Smooth muscle cell (in vitro differentiated cells): ENCODE data around the gene FAM181A. TPM values are rescaled to one million over a fixed set of nuclear protein-coding genes. Genes with fewer than 3 reads are reported as not detected.

ENCODE experiments used
- DNase-seq: peaks from one replicate; lab custom pipeline; 2025; ENCODE audit not compliant: unreplicated experiment; lab: John Stamatoyannopoulos, UW
- H2AFZ ChIP-seq: fragments of 200-600 bp; sonication (generic); 2 replicates; pipeline ENCODE4 v1.6.0; 2016; ENCODE audit warnings: antibody characterized with exemption, low read depth, mild to moderate bottlenecking
- H3F3A ChIP-seq: fragments of 200-600 bp; sonication (generic); 2 replicates; pipeline ENCODE4 v1.6.0; 2017; ENCODE audit warnings: antibody characterized with exemption, low read depth
- H3K27ac ChIP-seq: fragments of 200-600 bp; sonication (generic); 2 replicates; pipeline ENCODE4 v1.5.1; 2016; ENCODE audit warnings: low read depth, mild to moderate bottlenecking
- H3K27me3 ChIP-seq: fragments of 200-600 bp; sonication (generic); 2 replicates; pipeline ENCODE4 v1.6.1; 2016; ENCODE audit warnings: low read depth, mild to moderate bottlenecking
- H3K36me3 ChIP-seq: fragments of 200-600 bp; sonication (generic); 2 replicates; pipeline ENCODE4 v1.5.1; 2016; ENCODE audit warnings: low read depth
- H3K4me1 ChIP-seq: fragments of 200-600 bp; sonication (generic); 2 replicates; pipeline ENCODE4 v1.5.1; 2016; ENCODE audit warnings: low read depth
- H3K4me2 ChIP-seq: fragments of 200-600 bp; sonication (generic); 2 replicates; pipeline ENCODE4 v1.6.0; 2016; ENCODE audit warnings: mild to moderate bottlenecking
- H3K4me3 ChIP-seq: fragments of 200-600 bp; sonication (generic); 2 replicates; pipeline ENCODE4 v1.5.1; 2016; ENCODE audit warnings: mild to moderate bottlenecking
- H3K79me2 ChIP-seq: fragments of 200-600 bp; sonication (generic); 2 replicates; pipeline ENCODE4 v1.6.0; 2016; ENCODE audit warnings: low read depth, mild to moderate bottlenecking
- H3K9ac ChIP-seq: fragments of 200-600 bp; sonication (generic); 2 replicates; pipeline ENCODE4 v1.6.0; 2016; ENCODE audit warnings: low read depth
- H3K9me3 ChIP-seq: fragments of 200-600 bp; sonication (generic); replicated peaks from 2 replicates; pipeline ENCODE4 v1.5.1; 2016; ENCODE audit warnings: low read depth
- H4K20me1 ChIP-seq: fragments of 200-600 bp; sonication (generic); 2 replicates; pipeline ENCODE4 v1.6.0; 2016; ENCODE audit warnings: low read depth
- WGBS: methylation state at CpG from one replicate; pipeline ENCODE4 v1.1.7; 2016; ENCODE audit warnings: low lambda C conversion rate; 5-methylcytosine and 5-hydroxymethylcytosine counted together
- polyA plus RNA-seq: library from polyadenylated mRNA; unstranded; fragments of >200 nt; fragmentation: Nextera tagmentation; extraction: Ambion mirVana; gene quantifications from 2 replicates; pipeline ENCODE4 v1.2.1, GENCODE V29; 2016
- total RNA-seq: library from RNA; depleted of rRNA; stranded (reverse); fragments of >200 nt; gene quantifications from 2 replicates; pipeline ENCODE4 v1.2.3, GENCODE V29; 2014
- TF ChIP-seq, protein P1 (sequence below): fragments of 200-600 bp; sonication (generic); IDR thresholded peaks from 2 replicates; pipeline ENCODE4 v1.5.1; 2017; ENCODE audit warnings: borderline replicate concordance, mild to moderate bottlenecking, antibody characterized with exemption; ENCODE audit not compliant: insufficient read depth, poor library complexity, severe bottlenecking

FAM181A gene
- total and polyA plus RNA-seq, 2 experiments from 2014 or later = not detected

GRCh38 chr14:93926245-93926872 lies 785 bp upstream of the FAM181A start:
- Histone ChIP-seq H4K20me1 (no peaks in the 10 kb centered on the region), H3K4me3 (no peak overlapping the region), H3K9me3 (no peaks in the 10 kb centered on the region), H3K27me3 (no peaks in the 10 kb centered on the region), H3K4me2 (no peak overlapping the region), H3F3A (no peaks in the 10 kb centered on the region), H3K27ac (no peak overlapping the region), H3K4me1 (no peaks in the 10 kb centered on the region), H2AFZ (no peak overlapping the region), H3K36me3 (no peaks in the 10 kb centered on the region), H3K9ac (no peak overlapping the region), H3K79me2 (no peaks in the 10 kb centered on the region)
- no peak for DNase-seq
- TF ChIP-seq, protein P1, sequence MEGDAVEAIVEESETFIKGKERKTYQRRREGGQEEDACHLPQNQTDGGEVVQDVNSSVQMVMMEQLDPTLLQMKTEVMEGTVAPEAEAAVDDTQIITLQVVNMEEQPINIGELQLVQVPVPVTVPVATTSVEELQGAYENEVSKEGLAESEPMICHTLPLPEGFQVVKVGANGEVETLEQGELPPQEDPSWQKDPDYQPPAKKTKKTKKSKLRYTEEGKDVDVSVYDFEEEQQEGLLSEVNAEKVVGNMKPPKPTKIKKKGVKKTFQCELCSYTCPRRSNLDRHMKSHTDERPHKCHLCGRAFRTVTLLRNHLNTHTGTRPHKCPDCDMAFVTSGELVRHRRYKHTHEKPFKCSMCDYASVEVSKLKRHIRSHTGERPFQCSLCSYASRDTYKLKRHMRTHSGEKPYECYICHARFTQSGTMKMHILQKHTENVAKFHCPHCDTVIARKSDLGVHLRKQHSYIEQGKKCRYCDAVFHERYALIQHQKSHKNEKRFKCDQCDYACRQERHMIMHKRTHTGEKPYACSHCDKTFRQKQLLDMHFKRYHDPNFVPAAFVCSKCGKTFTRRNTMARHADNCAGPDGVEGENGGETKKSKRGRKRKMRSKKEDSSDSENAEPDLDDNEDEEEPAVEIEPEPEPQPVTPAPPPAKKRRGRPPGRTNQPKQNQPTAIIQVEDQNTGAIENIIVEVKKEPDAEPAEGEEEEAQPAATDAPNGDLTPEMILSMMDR = no peak
- WGBS = 96% methylated on average over 21 of the region's 21 CpGs

- Histone ChIP-seq H3K79me2 (no peaks in the 10 kb centered on the region), H2AFZ (no peak overlapping the region), H3K36me3 (no peaks in the 10 kb centered on the region), H3K9ac (no peak overlapping the region), H3K4me1 (no peaks in the 10 kb centered on the region), H4K20me1 (no peaks in the 10 kb centered on the region), H3K9me3 (no peaks in the 10 kb centered on the region), H3K27me3 (no peaks in the 10 kb centered on the region), H3K4me3 (no peak overlapping the region), H3K27ac (no peak overlapping the region), H3F3A (no peaks in the 10 kb centered on the region), H3K4me2 (no peak overlapping the region)
- DNase-seq = no peak
- WGBS = 85% methylated on average over 6 of the region's 6 CpGs
- TF ChIP-seq, protein P1 = no peak
These were observed 629 bp downstream of the FAM181A start for GRCh38 chr14:93927800-93928145.

DNA sequence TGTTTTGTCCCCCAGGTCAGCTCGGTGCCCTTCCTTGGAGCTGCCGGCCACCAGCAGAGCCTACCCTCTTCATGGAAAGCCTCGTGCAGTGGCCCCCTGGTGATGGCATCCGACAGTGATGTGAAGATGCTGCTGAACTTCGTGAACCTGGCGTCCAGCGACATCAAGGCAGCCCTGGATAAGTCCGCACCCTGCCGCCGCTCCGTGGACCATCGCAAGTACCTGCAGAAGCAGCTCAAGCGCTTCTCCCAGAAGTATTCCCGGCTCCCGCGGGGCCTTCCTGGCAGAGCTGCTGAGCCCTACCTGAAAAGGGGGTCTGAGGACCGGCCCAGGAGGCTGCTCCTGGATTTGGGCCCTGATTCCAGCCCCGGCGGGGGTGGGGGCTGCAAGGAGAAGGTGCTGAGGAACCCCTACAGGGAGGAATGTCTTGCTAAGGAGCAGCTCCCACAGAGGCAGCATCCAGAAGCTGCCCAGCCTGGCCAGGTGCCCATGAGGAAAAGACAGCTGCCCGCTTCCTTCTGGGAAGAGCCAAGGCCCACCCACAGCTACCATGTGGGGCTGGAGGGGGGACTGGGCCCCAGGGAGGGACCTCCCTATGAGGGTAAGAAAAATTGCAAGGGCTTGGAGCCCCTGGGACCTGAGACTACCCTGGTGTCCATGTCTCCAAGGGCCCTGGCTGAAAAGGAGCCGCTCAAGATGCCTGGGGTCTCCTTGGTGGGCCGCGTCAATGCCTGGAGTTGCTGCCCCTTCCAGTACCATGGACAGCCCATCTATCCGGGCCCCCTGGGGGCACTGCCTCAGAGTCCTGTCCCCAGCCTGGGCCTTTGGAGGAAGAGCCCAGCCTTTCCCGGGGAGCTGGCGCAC lies 1.3 kb downstream of the FAM181A start:
- DNase-seq = no peak
- Histone ChIP-seq H3K9ac (no peak overlapping the region), H3K79me2 (no peaks in the 10 kb centered on the region), H3F3A (no peaks in the 10 kb centered on the region), H4K20me1 (no peaks in the 10 kb centered on the region), H3K27ac (no peak overlapping the region), H3K36me3 (no peaks in the 10 kb centered on the region), H3K9me3 (no peaks in the 10 kb centered on the region), H3K27me3 (no peaks in the 10 kb centered on the region), H3K4me3 (no peak overlapping the region), H3K4me1 (no peaks in the 10 kb centered on the region), H2AFZ (no peak overlapping the region), H3K4me2 (no peak overlapping the region)
- TF ChIP-seq, protein P1 = no peak
- 91% methylated on average over 26 of the region's 26 CpGs for WGBS
